ENCODE measurements around the gene TUBGCP6.
"Not testable (repeated sequence)": the region's sequence is repeated elsewhere in the genome, so short reads cannot be mapped to it uniquely, and the experiment has no call there.

Gene TUBGCP6

DNA sequence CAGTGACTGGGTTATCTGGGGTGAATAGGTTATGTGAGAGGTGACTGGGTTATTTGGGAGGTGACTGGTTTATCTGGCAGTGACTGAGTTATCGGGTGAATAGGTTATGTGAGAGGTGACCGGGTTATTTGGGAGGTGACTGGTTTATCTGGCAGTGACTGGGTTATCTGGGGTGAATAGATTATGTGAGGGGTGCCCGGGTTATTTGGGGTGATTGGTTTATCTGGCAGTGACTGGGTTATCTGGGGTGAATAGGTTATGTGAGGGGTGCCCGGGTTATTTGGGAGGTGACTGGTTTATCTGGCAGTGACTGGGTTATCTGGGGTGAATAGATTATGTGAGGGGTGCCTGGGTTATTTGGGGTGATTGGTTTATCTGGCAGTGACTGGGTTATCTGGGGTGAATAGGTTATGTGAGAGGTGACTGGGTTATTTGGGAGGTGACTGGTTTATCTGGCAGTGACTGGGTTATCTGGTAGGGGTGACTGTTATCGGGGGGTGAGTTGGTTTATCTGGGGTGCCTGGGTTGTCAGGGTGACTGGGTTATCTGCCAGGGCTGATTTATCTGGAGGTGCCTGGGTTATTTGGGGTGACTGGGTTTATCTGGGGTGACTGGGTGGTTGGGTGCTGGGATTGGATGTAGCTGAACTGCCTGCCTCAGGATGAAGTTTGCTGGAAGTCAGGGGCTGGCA lies 76.2 kb downstream of the TUBGCP6 start:
- not testable (repeated sequence) for DNase-seq (ENCODE audit: low spot score)

GRCh38 chr22:50167689-50168489 lies 76.9 kb downstream of the TUBGCP6 start:
- DNase-seq (ENCODE audit: low spot score) = no peak

Measured in D341Med (cell line).